Stimulated activated CD4-positive, alpha-beta T cell treated with anti-CD3 and anti-CD28 coated beads, Interleukin-2, amount 100 ng/mL, for 24 hours (primary cell): ENCODE data around the gene AKAP13.

Source experiments
- DNase-seq, 2 donors: peaks; one replicate each; pipeline ENCODE4 v3.0.0-alpha.2; 2020

AKAP13 gene

GRCh38 chr15:85388566-85389305, 8.3 kb downstream of the AKAP13 start:
- DNase-seq = no peak

- DNase-seq = no peak
These were observed 8.9 kb downstream of the AKAP13 start for GRCh38 chr15:85389306-85389650.

DNA sequence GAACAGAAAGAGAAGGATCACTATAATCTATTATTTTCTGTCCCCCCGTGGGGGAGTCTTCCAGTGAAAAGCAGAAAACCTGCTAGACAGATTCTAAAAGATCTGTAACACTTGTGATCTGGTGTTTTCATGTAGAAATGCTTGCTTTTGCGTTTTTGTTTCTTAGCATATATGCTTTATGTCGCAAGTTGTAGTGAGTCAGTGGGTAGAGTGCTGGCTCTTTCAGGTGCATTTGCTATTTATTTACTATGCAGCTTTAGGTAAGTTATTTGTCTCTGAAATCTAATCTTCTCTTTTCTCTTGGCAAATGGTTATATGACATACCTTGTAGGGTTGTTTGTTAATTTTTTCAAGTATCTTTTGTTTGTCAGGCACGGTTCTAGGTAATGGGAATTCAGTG, 9.4 kb downstream of the AKAP13 start:
- no peak for DNase-seq

- no peak for DNase-seq
These were observed 12.8 kb downstream of the AKAP13 start for GRCh38 chr15:85393210-85393609.

DNA sequence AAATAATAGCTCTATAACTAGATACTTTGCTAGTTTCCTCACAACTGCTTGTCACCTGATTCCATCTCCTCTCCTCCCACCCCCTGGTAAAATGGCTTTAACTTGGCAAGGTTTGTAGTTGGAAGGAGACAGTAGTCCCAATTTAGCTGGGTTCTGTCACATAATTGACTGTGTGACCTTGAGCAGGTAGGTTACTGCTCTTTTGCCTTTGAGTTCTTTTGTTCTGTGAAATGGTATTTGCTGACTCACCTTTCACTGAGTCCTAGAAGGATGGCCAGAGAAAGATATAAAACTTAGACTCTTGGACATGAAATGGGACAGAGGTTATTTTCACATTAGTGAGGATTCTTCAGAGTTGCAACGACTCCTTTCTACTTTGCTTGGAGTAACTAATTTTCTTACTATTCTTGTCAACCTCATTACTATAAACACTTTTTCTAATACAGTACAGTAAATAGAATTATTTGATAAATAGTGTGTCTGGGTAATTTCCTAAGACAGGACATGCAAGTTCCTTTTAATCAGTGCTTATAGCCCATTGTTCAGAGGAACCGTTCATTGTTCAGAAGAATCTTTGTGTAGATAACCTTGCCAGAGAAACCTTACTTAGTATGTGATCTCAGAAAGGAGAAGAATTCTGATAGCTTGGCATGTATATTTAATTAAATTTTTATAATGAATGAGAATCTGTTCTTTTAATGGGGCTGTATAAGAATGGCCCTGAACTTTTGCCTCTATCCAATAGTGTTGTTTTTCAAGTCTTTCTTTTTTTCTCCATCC, 14.3 kb downstream of the AKAP13 start:
- no peak for DNase-seq

DNA sequence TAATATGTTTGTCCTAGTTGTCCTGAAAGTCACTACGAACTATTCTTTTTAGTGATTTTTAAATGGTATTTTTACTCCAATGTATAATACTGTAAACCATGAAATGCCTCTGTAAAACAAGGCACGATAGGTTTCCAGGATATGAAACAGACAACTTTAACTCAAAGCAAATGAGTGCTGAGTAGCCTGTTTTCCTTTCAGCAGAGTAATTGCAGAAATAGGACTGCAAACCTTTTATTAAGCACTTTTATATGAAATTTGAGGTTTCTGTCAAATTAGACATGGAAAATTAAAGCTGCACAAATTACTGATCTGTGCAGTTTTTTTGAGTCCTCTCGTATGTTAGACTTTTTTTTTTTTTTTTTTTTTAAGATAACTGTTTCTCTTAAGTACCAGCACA, 16.2 kb downstream of the AKAP13 start:
- no peak for DNase-seq

DNA sequence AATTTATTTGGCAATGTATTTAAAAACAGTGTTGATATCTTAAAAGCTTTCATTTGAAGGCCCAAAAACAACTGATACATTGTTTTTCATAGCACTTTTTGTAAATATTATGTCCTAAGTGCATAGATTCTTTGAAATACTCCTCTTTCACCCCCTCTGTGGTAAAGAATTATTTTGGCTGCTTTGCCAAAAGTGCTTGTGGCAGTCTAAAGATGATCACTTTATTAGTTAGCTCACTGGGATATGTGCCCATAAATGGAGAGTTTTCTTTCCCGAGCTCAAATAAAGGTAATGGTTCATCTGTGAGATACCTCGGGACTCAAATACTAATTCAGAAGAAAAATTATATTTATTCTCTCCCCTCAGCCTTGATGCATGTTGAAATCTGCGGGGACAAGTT, 16.7 kb downstream of the AKAP13 start:
- DNase-seq = no peak

- no peak for DNase-seq
These were observed 17.5 kb downstream of the AKAP13 start for GRCh38 chr15:85397926-85398325.

- no peak for DNase-seq
These were observed 18.4 kb downstream of the AKAP13 start for GRCh38 chr15:85398822-85399221.

DNA sequence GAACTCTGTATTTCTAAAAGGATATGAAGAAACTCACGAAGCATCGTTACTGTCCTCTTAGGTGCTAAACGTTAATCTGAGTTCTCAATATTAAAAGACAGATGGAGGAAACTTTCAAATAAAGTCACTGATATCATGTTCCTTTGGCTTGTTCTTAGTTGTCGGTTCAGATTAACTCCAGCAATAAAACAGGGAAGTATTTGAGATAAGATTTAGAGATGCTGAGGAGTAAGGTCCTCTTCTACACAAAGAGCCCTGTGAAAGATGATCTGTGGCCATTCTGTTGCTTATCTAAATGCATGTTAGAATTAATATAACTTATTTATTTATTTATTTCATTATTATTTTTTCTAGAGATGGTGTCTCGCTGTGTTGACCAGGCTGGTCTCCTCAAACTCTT, 19.2 kb downstream of the AKAP13 start:
- no peak for DNase-seq

GRCh38 chr15:85400606-85401005, 20.2 kb downstream of the AKAP13 start:
- DNase-seq = no peak

- DNase-seq = no peak
These were observed 20.8 kb downstream of the AKAP13 start for GRCh38 chr15:85401108-85401774.

DNA sequence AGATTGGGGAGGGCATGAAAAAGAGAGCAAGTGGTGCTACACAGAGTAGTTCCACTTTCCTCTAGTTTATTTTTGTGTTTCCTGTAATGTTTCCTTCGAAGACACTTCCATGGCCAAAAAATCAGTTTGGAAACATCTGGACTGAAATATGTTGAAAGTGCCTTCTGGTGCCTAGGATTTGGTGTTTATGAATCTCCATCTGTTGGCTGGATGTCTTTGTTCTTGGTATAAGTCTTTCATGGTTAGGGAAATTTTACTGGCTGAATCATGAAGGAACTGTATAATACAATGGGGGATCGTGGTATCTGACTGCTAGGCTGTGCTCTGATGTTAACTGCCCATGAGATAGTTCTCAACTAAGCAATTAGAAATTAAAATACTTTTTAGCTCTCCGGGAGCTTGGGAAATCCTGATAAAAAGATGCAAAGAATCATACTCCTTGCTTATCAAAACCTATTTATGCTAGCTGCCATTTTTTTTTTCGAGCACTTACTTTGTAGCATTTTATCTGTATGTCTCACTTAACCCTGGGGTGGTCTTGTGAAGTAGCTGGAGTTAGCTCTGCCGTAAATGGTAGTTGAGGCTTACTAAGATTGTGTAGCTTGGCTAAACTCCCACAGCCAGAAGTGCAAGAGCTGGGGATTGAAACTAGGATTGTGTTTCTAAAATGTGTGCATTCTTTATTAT, 21.9 kb downstream of the AKAP13 start:
- no peak for DNase-seq

DNA sequence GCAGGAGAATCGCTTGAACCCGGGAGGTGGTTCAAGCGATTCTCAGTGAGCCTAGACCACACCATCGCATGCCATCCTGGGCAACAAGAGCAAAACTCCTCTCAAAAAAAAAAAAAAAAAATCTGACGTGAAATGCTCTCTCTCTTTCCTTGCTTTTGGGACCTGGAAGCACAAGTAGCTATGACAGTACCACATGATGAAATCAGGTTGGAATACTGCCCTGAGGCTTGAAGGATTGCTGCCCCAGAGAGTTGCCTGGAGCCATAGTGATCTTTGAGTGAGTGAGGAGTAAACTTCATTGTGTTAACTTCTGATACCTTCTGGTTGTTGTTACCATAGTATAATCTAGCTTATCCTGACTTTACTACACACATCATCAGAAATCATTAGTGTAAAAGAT, 23.3 kb downstream of the AKAP13 start:
- DNase-seq = no peak

DNA sequence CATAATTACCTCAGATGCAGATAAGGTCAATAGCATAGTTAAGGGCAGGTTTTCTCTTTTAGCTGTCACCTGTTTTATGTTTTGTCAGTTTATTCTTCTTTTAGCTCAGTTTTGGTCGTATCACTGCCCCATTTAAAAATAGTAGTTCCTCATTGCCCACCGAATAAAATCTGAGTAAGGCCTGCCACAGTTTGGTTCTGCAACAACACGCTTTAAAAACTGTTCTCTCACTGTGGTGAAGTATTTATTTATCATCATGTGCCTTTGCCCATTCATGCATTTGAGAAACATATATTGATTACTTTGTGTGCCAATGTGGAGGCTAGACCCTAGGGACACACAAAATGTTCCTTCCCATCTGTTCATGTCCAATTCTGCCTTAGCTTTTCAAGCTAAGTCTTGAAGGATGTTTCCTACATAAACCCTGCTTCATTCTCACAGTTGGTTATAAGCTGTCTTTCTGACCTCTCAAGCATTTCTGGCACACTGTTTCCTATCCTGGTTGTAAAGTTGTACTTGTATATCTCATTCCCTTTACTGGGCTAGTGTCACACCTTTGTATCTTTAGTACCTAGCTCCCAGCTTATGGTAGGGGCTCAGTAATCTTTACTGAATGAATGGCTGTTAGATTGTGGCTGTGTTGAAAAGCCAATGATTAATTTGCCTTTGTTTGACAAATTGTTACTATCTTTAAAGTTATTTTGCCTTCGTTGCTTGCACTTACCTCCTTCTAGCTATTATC, 23.9 kb downstream of the AKAP13 start:
- no peak for DNase-seq

- DNase-seq = no peak
These were observed 24.8 kb downstream of the AKAP13 start for GRCh38 chr15:85404918-85405866.

- DNase-seq = no peak
These were observed 26.5 kb downstream of the AKAP13 start for GRCh38 chr15:85406916-85407315.

GRCh38 chr15:85407421-85408269, 27.2 kb downstream of the AKAP13 start:
- DNase-seq = peak; percentile 14 to 52

DNA sequence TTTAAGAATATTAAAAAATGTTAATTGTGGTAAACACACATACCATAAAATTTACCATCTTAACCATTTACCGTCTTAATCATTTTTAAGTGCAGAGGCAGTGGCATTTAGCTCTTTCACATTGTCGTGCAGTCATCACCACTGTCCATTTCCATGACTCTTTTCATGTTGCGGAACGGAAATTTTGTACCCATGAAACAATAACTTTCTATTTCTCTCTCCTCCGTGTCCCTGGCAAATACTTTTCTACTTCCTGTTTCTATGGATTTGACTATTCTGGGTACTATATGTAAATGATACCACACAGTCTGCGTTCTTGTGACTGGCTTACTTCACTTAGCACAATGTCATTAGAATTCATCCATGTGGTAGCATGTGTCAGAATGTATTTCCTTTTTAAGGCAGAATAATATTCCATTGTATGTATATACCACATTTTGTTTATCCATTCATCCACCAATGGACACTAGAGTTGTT, 27.9 kb downstream of the AKAP13 start:
- DNase-seq = peak; percentile 28 to 44

- DNase-seq = no peak
These were observed 31.7 kb downstream of the AKAP13 start for GRCh38 chr15:85412066-85412465.
